GM23338 (cell line): ENCODE data around the gene CRTC1. TPM values are rescaled to one million over a fixed set of nuclear protein-coding genes. Genes with fewer than 3 reads are reported as not detected.

Experiments used
- JUNB ChIP-seq: IDR thresholded peaks from one replicate; pipeline ENCODE4 v1.6.1; 2016; ENCODE audit warnings: antibody characterized with exemption; ENCODE audit not compliant: unreplicated experiment
- NANOG ChIP-seq: IDR thresholded peaks from 2 replicates; pipeline ENCODE4 v1.6.1; 2016; ENCODE audit warnings: antibody characterized with exemption, borderline replicate concordance
- POLR2AphosphoS5 ChIP-seq: IDR thresholded peaks from 2 replicates; pipeline ENCODE4 v1.6.1; 2016; ENCODE audit warnings: antibody characterized with exemption, low read depth
- STAT1 ChIP-seq: IDR thresholded peaks from one replicate; pipeline ENCODE4 v1.6.1; 2016; ENCODE audit warnings: antibody characterized with exemption; ENCODE audit not compliant: unreplicated experiment
- ZNF331 ChIP-seq: fragments of 250-450 bp; sonication (Bioruptor Pico); IDR thresholded peaks from 2 replicates; pipeline ENCODE4 v1.5.0; 2020; ENCODE audit warnings: low read depth, mild to moderate bottlenecking, moderate library complexity
- polyA plus RNA-seq: library from polyadenylated mRNA; unstranded; fragments of >200 nt; fragmentation: Nextera tagmentation; extraction: Ambion mirVana; gene quantifications from 2 replicates; pipeline ENCODE4 v1.2.1, GENCODE V29; 2016
- total RNA-seq: library from RNA; depleted of rRNA; stranded (reverse); fragments of >200 nt; shearing (Covaris generic); gene quantifications from 2 replicates; pipeline ENCODE4 v1.2.3, GENCODE V29; 2014
- TF ChIP-seq, protein P1 (sequence below): fragments of 250-450 bp; sonication (Bioruptor Pico); IDR thresholded peaks from 2 replicates; pipeline ENCODE4 v1.5.0; 2020; ENCODE audit warnings: mild to moderate bottlenecking, moderate library complexity
- TF ChIP-seq, protein P2 (sequence below): IDR thresholded peaks from one replicate; pipeline ENCODE4 v1.6.1; 2018; ENCODE audit warnings: antibody characterized with exemption; ENCODE audit not compliant: unreplicated experiment

CRTC1 gene
- total and polyA plus RNA-seq, 2 experiments from 2014 or later, result 5.4 to 8.4 TPM

DNA sequence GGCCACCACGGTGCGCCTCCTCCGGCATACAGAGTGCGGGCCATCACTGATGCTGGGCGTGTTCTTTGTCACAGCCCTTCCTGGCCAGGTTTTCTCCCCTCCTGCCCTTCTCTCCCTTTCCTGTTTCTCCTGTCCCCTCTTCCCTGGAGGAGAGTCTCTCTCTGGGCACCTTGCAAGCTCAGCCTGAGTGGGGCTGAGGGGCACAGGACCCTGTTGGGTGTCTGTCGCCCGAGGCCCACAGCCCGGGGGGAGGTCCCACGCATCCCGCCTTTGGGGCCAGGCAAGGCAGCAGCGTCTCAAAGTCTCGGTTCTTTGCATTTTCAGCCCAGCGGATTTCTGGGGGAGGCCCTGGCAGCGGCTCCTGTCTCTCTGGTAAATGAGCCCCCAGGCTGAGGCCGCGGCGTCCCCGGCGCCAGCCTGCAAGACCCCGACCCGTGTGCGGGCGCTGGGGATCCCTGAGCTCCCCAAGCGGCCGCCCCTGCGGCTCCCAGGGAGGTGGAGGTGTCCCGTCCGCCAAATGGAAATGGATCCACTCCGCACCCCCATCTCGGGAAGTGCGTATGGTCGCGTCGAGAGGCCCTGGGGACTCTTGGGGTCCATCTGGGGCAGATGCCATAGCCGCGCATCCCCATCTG, 60.4 kb downstream of the CRTC1 start (continued):
- TF ChIP-seq, protein P1, sequence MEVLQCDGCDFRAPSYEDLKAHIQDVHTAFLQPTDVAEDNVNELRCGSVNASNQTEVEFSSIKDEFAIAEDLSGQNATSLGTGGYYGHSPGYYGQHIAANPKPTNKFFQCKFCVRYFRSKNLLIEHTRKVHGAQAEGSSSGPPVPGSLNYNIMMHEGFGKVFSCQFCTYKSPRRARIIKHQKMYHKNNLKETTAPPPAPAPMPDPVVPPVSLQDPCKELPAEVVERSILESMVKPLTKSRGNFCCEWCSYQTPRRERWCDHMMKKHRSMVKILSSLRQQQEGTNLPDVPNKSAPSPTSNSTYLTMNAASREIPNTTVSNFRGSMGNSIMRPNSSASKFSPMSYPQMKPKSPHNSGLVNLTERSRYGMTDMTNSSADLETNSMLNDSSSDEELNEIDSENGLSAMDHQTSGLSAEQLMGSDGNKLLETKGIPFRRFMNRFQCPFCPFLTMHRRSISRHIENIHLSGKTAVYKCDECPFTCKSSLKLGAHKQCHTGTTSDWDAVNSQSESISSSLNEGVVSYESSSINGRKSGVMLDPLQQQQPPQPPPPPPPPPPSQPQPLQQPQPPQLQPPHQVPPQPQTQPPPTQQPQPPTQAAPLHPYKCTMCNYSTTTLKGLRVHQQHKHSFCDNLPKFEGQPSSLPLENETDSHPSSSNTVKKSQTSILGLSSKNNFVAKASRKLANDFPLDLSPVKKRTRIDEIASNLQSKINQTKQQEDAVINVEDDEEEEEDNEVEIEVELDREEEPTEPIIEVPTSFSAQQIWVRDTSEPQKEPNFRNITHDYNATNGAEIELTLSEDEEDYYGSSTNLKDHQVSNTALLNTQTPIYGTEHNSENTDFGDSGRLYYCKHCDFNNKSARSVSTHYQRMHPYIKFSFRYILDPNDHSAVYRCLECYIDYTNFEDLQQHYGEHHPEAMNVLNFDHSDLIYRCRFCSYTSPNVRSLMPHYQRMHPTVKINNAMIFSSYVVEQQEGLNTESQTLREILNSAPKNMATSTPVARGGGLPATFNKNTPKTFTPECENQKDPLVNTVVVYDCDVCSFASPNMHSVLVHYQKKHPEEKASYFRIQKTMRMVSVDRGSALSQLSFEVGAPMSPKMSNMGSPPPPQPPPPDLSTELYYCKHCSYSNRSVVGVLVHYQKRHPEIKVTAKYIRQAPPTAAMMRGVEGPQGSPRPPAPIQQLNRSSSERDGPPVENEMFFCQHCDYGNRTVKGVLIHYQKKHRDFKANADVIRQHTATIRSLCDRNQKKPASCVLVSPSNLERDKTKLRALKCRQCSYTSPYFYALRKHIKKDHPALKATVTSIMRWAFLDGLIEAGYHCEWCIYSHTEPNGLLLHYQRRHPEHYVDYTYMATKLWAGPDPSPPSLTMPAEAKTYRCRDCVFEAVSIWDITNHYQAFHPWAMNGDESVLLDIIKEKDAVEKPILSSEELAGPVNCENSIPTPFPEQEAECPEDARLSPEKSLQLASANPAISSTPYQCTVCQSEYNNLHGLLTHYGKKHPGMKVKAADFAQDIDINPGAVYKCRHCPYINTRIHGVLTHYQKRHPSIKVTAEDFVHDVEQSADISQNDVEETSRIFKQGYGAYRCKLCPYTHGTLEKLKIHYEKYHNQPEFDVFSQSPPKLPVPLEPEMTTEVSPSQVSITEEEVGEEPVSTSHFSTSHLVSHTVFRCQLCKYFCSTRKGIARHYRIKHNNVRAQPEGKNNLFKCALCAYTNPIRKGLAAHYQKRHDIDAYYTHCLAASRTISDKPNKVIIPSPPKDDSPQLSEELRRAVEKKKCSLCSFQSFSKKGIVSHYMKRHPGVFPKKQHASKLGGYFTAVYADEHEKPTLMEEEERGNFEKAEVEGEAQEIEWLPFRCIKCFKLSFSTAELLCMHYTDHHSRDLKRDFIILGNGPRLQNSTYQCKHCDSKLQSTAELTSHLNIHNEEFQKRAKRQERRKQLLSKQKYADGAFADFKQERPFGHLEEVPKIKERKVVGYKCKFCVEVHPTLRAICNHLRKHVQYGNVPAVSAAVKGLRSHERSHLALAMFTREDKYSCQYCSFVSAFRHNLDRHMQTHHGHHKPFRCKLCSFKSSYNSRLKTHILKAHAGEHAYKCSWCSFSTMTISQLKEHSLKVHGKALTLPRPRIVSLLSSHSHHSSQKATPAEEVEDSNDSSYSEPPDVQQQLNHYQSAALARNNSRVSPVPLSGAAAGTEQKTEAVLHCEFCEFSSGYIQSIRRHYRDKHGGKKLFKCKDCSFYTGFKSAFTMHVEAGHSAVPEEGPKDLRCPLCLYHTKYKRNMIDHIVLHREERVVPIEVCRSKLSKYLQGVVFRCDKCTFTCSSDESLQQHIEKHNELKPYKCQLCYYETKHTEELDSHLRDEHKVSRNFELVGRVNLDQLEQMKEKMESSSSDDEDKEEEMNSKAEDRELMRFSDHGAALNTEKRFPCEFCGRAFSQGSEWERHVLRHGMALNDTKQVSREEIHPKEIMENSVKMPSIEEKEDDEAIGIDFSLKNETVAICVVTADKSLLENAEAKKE, result no peak
- TF ChIP-seq, protein P2, sequence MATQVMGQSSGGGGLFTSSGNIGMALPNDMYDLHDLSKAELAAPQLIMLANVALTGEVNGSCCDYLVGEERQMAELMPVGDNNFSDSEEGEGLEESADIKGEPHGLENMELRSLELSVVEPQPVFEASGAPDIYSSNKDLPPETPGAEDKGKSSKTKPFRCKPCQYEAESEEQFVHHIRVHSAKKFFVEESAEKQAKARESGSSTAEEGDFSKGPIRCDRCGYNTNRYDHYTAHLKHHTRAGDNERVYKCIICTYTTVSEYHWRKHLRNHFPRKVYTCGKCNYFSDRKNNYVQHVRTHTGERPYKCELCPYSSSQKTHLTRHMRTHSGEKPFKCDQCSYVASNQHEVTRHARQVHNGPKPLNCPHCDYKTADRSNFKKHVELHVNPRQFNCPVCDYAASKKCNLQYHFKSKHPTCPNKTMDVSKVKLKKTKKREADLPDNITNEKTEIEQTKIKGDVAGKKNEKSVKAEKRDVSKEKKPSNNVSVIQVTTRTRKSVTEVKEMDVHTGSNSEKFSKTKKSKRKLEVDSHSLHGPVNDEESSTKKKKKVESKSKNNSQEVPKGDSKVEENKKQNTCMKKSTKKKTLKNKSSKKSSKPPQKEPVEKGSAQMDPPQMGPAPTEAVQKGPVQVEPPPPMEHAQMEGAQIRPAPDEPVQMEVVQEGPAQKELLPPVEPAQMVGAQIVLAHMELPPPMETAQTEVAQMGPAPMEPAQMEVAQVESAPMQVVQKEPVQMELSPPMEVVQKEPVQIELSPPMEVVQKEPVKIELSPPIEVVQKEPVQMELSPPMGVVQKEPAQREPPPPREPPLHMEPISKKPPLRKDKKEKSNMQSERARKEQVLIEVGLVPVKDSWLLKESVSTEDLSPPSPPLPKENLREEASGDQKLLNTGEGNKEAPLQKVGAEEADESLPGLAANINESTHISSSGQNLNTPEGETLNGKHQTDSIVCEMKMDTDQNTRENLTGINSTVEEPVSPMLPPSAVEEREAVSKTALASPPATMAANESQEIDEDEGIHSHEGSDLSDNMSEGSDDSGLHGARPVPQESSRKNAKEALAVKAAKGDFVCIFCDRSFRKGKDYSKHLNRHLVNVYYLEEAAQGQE, result no peak
- TF ChIP-seq POLR2AphosphoS5, result no peak
- TF ChIP-seq STAT1, result no peak
- TF ChIP-seq NANOG, result no peak
- no peak for TF ChIP-seq ZNF331
- no peak for TF ChIP-seq JUNB
